LoVo (cell line): ENCODE data around the gene SETD1B.

Experiments
- DNase-seq: peaks from one replicate; pipeline ENCODE4 v3.0.0-alpha.2; 2016; ENCODE audit warnings: low spot score

SETD1B gene

DNA sequence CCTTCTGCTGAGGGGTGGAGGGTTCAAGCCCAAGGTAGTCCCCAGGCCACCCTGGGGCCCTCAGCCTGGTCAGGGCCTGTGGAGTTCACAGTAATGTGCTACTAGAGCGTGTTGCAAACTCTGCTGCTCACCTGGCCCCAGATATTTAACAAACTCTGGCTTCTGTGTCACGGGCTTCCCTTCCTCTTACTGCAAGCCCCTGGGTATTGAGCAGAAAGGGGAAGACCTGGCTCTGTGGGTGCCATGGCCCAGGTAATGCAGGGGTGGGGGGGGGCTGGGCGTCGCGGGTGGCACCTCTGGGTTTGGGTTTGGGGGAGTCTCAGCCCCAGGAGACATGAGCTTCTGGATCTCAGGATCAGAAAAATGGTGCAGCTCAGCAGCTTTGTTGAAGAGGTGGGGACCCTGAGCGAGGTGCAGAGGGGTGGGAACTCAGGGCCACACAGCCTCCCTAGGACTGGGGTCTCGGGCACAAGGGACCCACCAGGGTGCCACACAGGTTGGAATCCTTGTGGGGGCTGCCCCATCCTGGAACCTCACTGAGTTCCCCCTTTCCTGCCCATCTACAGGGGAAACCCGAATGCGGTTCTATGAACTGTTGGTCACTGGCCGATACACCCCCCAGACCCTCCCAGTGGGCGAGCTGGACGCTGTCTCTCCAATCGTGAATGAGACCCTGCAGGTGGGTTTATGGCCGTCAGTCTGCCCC lies 4.0 kb downstream of the SETD1B start:
- DNase-seq: no peak

GRCh38 chr12:121808623-121809022 lies 4.8 kb downstream of the SETD1B start:
- DNase-seq: no peak

GRCh38 chr12:121809712-121810116 lies 5.9 kb downstream of the SETD1B start:
- no peak for DNase-seq

- DNase-seq: no peak
Observed at GRCh38 chr12:121810234-121810817, 6.5 kb downstream of the SETD1B start.

DNA sequence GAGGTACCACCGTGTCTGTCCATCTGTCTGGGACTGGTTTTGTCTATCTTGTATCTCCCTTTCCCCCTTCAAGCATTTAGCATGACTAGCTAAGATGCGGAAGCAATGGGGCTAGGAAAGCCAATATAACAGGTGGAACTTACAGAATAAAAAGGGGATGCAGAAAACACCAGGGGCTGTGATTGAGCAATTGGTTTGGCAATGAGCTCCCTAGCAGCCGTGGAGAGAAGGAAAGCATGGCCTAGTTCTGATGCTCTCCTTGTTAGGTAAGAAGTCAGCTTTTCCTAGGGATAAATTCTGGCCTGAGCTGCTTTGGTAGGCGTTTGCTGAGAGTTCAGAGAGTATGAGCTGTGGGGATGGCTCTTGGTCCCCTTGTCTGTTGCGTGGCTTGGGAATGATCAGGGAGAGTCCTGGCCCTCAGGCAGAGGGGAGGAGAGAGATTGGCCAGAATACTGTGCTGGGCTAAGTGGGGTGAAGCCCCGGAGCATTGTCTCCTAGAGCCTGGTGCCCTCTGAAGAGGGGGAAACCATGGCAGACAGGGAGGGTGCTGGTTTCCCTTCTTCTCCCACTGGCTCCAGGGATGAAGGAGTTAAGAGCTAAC lies 7.1 kb downstream of the SETD1B start:
- DNase-seq: no peak

GRCh38 chr12:121811434-121812319 lies 7.9 kb downstream of the SETD1B start:
- DNase-seq: peak; percentile 80

DNA sequence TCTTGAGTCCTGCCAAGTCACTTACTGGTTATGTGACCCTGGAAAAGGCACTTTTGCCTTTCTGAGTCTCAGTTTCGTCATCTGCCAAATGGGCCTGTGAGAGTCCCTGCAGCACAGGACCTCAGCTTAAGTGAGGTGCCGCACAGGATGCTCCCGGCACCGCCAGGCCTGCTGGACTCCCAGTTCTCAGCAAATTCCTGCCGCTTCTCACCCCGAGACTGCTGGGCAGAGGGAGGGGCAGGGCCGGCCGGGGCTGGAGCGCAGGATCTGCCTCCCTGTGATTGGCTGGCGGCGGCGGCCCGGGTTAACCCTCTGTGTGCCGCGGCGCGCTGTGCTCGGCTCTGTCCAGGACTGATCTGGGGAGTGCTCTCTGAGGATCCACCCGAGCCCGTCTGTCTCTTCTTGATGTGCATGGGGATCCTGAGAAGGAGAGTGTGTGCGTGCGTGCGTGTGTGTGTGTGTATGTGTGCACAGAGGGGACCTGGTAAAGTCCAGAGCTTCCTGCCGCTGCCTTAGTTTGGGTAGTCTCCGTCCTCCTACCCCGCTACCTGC lies 8.6 kb downstream of the SETD1B start:
- no peak for DNase-seq

DNA sequence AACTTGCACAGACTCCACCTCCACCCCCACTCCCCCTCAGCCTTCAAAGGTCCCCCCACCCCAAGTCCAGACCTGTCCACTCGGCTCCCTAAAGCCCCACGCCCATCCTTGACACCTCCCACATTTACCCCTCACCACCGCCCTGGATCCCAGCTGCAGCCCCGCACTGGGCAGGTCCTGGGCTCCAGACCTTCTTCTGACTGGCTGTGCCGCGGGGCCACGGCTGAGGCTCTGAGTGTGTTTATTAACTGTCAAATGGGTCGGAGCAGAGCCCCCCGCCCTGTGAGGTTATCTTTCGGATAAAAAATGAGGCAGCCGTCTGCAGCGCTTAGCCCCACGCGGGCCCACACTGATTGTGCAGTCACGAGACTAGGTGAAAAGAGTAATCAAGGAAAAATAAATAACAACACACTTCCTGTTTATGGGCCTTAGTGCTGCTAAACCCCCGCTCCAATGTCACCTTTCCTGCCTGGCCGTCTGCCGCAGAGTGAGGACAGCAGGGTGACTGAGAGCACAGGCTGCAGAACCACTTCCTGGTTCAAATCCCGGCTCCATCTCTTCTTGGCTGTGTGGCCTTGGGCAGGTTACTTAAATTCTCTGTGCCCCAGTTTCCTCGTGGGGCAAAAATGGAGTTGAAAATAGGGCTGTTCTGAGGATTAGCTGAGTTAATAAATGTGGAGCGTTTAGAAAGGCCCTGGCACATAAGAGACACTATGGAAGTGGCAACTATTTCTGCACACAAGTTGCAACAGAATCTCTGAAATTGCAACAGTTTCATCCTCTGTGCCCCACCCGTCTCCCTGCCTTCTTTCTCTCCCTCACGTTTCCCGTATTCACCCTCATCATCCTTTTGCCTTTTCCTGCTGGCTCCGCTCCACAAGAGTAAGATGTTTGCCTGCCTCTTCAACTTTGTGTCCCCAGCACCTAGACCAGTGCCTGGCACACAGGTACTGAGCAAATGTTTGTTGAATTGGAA lies 9.4 kb downstream of the SETD1B start:
- DNase-seq: no peak

GRCh38 chr12:121813951-121814350 lies 10.1 kb downstream of the SETD1B start:
- DNase-seq: no peak

- DNase-seq: no peak
Observed at GRCh38 chr12:121814429-121815119, 10.8 kb downstream of the SETD1B start.

DNA sequence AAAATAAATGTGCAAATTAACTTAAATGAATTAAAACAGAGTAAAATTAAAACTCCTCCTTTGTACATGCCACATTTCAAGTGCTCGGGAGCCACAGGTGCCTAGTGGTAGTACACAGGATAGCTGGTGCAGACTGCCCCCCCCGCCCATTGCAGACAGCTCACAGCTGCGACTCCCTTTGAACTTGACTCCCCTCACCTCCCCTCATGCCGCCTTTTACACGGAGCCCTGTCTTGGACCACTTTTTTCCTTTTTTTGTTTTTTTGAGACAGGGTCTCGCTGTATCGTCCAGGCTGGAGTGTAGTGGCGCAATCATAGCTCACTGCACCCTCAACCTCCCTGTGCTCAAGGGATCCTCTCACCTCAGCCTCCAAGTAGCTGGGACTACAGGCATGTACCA lies 11.5 kb downstream of the SETD1B start:
- no peak for DNase-seq

- DNase-seq: no peak
Observed at GRCh38 chr12:121816925-121817647, 13.3 kb downstream of the SETD1B start.

DNA sequence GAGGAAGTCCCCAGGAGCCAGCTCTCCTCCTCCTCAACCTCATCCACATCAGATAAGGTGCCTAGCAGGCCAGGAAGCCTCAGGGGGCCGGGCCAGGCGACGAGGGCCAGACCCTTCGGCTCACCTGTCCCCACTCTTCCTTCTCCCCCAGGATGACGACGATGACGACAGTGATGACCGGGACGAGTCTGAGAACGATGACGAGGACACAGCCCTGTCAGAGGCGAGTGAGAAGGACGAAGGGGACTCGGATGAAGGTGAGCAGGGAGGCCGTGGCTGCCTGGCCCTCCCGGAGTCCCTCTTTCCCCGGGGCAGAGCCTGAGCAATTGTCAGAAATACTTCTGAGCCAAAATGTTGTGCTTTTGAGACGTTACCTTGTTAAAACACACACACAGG lies 13.8 kb downstream of the SETD1B start:
- DNase-seq: no peak

GRCh38 chr12:121819212-121819949 lies 15.6 kb downstream of the SETD1B start:
- DNase-seq: no peak

GRCh38 chr12:121820056-121820455 lies 16.2 kb downstream of the SETD1B start:
- no peak for DNase-seq

DNA sequence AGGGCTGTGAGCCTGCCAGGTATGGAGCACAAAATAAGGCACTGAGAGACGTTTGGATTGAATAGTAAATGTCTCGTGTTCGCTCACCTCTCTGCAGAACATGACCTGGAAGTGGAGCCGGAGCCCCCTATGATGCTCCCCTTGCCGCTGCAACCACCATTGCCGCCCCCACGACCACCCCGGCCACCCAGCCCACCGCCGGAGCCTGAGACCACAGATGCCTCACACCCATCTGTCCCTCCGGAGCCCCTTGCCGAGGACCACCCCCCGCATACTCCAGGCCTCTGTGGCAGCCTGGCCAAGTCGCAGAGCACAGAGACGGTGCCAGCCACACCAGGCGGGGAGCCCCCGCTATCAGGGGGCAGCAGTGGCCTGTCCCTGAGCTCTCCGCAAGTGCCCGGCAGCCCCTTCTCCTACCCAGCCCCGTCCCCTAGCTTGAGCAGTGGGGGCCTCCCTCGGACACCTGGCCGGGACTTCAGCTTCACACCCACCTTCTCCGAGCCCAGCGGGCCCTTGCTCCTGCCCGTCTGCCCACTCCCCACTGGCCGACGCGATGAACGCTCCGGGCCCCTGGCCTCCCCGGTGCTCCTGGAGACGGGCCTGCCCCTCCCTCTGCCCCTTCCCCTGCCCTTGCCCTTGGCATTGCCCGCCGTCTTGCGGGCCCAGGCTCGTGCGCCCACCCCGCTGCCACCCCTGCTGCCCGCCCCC lies 18.7 kb downstream of the SETD1B start:
- DNase-seq: no peak

DNA sequence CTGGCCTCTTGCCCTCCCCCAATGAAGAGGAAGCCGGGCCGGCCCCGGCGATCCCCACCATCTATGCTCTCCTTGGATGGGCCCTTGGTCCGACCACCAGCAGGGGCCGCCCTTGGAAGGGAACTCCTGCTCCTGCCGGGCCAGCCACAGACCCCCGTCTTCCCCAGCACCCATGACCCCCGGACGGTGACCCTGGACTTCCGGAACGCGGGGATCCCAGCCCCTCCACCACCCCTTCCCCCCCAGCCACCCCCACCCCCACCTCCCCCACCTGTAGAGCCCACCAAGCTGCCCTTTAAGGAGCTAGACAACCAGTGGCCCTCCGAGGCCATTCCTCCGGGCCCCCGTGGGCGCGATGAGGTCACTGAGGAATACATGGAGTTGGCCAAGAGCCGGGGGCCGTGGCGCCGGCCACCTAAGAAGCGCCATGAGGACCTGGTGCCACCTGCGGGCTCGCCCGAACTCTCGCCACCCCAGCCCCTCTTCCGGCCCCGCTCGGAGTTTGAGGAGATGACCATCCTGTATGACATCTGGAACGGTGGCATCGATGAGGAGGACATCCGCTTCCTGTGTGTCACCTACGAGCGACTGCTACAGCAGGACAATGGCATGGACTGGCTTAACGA lies 19.4 kb downstream of the SETD1B start:
- no peak for DNase-seq

GRCh38 chr12:121823727-121824115 lies 19.9 kb downstream of the SETD1B start:
- DNase-seq: no peak
